Naive thymus-derived CD4-positive, alpha-beta T cell (primary cell): Measurements from ENCODE around the gene DSC2. TPM values are rescaled to one million over a fixed set of nuclear protein-coding genes. Genes with fewer than 3 reads are reported as not detected.

Source experiments
- ATAC-seq: fragments of 150-1000 bp; cut with Tn5 transposase; 2 replicates; pipeline ENCODE4 v1.10.0; 2021; ENCODE audit warnings: mild to moderate bottlenecking, moderate library complexity
- CTCF ChIA-PET: fragments of 350-600 bp; sonication (Branson Sonifier 250); formaldehyde crosslinking; loops from one replicate; lab custom pipeline; 2021; ENCODE audit warnings: antibody characterized with exemption; lab: Charles Lee
- POLR2A ChIA-PET: fragments of 350-600 bp; sonication (Branson Sonifier 250); formaldehyde crosslinking; loops from one replicate; lab custom pipeline; 2021; ENCODE audit warnings: antibody characterized with exemption, inconsistent platforms; lab: Charles Lee
- DNase-seq, 9 donors: peaks; one replicate each; pipeline versions ENCODE4 v3.0.0 to v3.0.0-alpha.2; 2020 to 2022; ENCODE audit warnings: mixed read lengths in 1 of 9
- H3K27ac ChIP-seq: one replicate; pipeline ENCODE4 v1.7.0; 2013; ENCODE audit warnings: mild to moderate bottlenecking, low read depth, low read length, moderate library complexity
- H3K27me3 ChIP-seq, 2 donors: one replicate each; pipeline ENCODE4 v1.7.0; 2013; ENCODE audit warnings: low read length in 2 of 2, mild to moderate bottlenecking in 2 of 2, moderate library complexity in 2 of 2; ENCODE audit not compliant: control insufficient read depth in 2 of 2, insufficient read depth in 2 of 2
- H3K36me3 ChIP-seq, 3 experiments: 1 replicate in 2 of 3; 2 replicates in 1 of 3; pipeline ENCODE4 v1.7.0; 2013; ENCODE audit warnings: low read length in 3 of 3, mild to moderate bottlenecking in 3 of 3, moderate library complexity in 1 of 3; ENCODE audit not compliant: insufficient read depth in 3 of 3, control insufficient read depth in 2 of 3
- H3K4me1 ChIP-seq, 2 donors: one replicate each; pipeline ENCODE4 v1.7.0; 2013; ENCODE audit warnings: low read length in 2 of 2, mild to moderate bottlenecking in 2 of 2, moderate library complexity in 1 of 2; ENCODE audit not compliant: control insufficient read depth in 2 of 2, insufficient read depth in 2 of 2
- H3K4me3 ChIP-seq: 2 replicates; pipeline ENCODE4 v1.7.0; 2013; ENCODE audit warnings: mild to moderate bottlenecking, low read length
- H3K9me3 ChIP-seq, 3 experiments: 1 replicate in 2 of 3; 2 replicates in 1 of 3; pipeline ENCODE4 v1.7.0; 2013; ENCODE audit warnings: low read length in 3 of 3; ENCODE audit not compliant: control insufficient read depth in 2 of 3
- H3K27ac Mint-ChIP-seq, 9 donors: one replicate each; pipeline ENCODE4 v1.8.0; 2020 to 2022; ENCODE audit warnings: mixed read lengths in 9 of 9, mild to moderate bottlenecking in 8 of 9, moderate library complexity in 5 of 9, inconsistent platforms in 2 of 9
- H3K27me3 Mint-ChIP-seq, 5 donors: one replicate each; pipeline ENCODE4 v1.8.0; 2021 to 2022; ENCODE audit warnings: mixed read lengths in 5 of 5, mild to moderate bottlenecking in 1 of 5
- H3K36me3 Mint-ChIP-seq, 5 donors: one replicate each; pipeline ENCODE4 v1.8.0; 2020 to 2022; ENCODE audit warnings: mixed read lengths in 5 of 5, mild to moderate bottlenecking in 3 of 5, inconsistent platforms in 1 of 5
- H3K4me1 Mint-ChIP-seq, 7 donors: one replicate each; pipeline ENCODE4 v1.8.0; 2020 to 2022; ENCODE audit warnings: mixed read lengths in 7 of 7, mild to moderate bottlenecking in 3 of 7, inconsistent platforms in 1 of 7
- H3K4me3 Mint-ChIP-seq, 10 donors: one replicate each; pipeline ENCODE4 v1.8.0; 2020 to 2022; ENCODE audit warnings: mild to moderate bottlenecking in 10 of 10, mixed read lengths in 10 of 10, moderate library complexity in 6 of 10, inconsistent platforms in 2 of 10
- H3K9me3 Mint-ChIP-seq, 11 donors: one replicate each; pipeline ENCODE4 v1.8.0; 2020 to 2022; ENCODE audit warnings: mixed read lengths in 11 of 11, mild to moderate bottlenecking in 4 of 11, inconsistent platforms in 1 of 11, moderate library complexity in 1 of 11
- intact Hi-C, 2 donors: fragments of 100-400 bp; cut with micrococcal nuclease; formaldehyde crosslinking; loops; one replicate each; pipeline ENCODE4 v1.15.1; 2023
- polyA plus RNA-seq, 2 donors: library from polyadenylated mRNA; unstranded; fragments of 300-500 nt; fragmentation: Illumina TruSeq; gene quantifications; one replicate each; pipeline ENCODE4 v1.2.3, GENCODE V29; 2021
- total RNA-seq, 6 experiments: library from RNA in 5 of 6; stranded (reverse) in 5 of 6; gene quantifications; 1 replicate in 5 of 6; 2 replicates in 1 of 6; pipeline ENCODE4 v1.2.3 and lab custom pipeline; 2021 to 2026

Gene DSC2
- total and polyA plus RNA-seq, 7 experiments from 2014 or later, result 0.08 to 0.86 (median 0.42) TPM; not detected in 4

DNA sequence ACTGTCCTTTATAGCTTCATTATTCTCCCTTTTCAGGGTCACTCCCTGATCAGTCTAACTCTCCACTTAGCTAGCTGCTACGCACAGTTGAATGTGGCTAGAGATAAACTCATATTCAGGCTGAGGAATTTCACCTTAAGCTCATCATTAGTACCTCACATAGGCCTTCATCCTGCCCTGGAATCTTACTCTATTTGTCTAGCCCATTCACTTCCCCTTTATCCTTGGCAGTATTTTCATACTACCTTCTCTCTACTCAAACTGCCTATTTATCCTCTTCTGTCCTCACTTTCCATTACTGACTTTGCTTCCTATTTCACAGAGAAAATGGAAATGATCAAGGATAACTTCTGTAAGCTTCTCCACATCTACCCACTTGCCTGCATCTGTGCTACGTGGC is 10.6 kb upstream of the DSC2 start:
- H3K36me3 Mint-ChIP-seq, result no peaks in the 10 kb centered on the region
- POLR2A ChIA-PET, result no interaction called here
- peaks cover 0 to 14% (median 3%) of the 10 kb centered on the region in 11 donors for H3K9me3 Mint-ChIP-seq
- Histone ChIP-seq H3K27ac (no peak overlapping the region), H3K4me3 (no peak overlapping the region), H3K27me3 (no peaks in the 10 kb centered on the region), H3K4me1 (no peaks in the 10 kb centered on the region), H3K36me3 (no peaks in the 10 kb centered on the region), H3K9me3 (no peaks in the 10 kb centered on the region)
- peaks cover 0 to 5% (median 0%) of the 10 kb centered on the region in 5 donors for H3K27me3 Mint-ChIP-seq
- H3K4me3 Mint-ChIP-seq, result no peak overlapping the region
- CTCF ChIA-PET, result no interaction called here
- DNase-seq (no peak), ATAC-seq (no peak)
- no peaks in the 10 kb centered on the region for H3K4me1 Mint-ChIP-seq
- intact Hi-C loops, result no loop called here
- no peak overlapping the region for H3K27ac Mint-ChIP-seq

DNA sequence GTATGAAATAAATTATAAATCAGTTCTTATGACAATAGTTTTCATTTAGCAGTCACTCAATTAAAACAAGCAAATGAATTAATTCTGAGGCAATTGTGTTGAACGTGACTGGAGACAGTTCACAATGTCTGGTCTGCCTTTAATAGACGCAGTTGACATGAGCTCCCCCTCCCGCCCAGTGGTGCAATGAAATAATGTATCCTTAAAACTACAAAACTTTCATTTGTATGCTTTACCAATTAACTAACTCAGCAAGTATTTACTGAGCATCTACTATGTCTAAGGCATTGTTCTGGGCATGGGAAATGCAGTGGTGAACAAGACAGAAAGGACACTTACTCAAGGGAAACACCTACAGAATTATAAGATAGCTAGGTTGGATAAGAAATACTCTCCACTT is 3.5 kb upstream of the DSC2 start:
- Histone ChIP-seq H3K4me1 (no peaks in the 10 kb centered on the region), H3K27me3 (peaks cover 0 to 4% of the 10 kb centered on the region in 2 donors), H3K27ac (no peak overlapping the region), H3K36me3 (no peaks in the 10 kb centered on the region), H3K4me3 (no peak overlapping the region), H3K9me3 (no peaks in the 10 kb centered on the region)
- ATAC-seq, result no peak
- no peak overlapping the region for H3K27ac Mint-ChIP-seq
- H3K4me1 Mint-ChIP-seq, result no peaks in the 10 kb centered on the region
- intact Hi-C loops, result no loop called here
- ChIA-PET POLR2A (no interaction called here), CTCF (interaction anchor here (0.7 kb wide), 1 partner anchor 413 kb away, joined by 3 read pairs; no protein-coding TSS in a partner anchor)
- no peaks in the 10 kb centered on the region for H3K36me3 Mint-ChIP-seq
- H3K9me3 Mint-ChIP-seq, result peaks cover 0 to 6% (median 0%) of the 10 kb centered on the region in 11 donors
- no peak for DNase-seq
- no peak overlapping the region for H3K4me3 Mint-ChIP-seq
- peaks cover 9 to 23% (median 19%) of the 10 kb centered on the region in 5 donors for H3K27me3 Mint-ChIP-seq

DNA sequence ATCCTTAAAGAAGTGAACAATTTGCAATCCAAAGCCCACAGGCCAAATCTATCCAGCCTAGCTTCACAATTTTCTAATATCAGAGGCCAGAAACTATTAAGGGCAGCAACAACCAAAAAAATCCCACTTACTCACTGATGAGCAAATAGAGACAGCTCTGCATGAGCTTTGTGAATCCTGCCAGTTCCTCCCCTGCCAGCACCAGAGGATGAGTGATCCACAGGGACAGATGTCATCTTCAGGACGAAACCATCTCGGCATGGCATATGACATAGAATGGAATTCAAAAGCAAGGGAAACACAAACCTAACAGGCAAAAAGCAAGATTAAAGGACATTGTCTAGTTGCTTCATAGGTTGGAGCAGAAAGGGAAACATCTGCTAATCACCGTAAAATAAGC is 2.2 kb upstream of the DSC2 start:
- H3K4me1 Mint-ChIP-seq, result no peaks in the 10 kb centered on the region
- CTCF ChIA-PET, result no interaction called here
- Histone ChIP-seq H3K36me3 (no peaks in the 10 kb centered on the region), H3K9me3 (no peaks in the 10 kb centered on the region), H3K27ac (no peak overlapping the region), H3K4me1 (no peaks in the 10 kb centered on the region), H3K27me3 (peaks cover 0 to 6% of the 10 kb centered on the region in 2 donors), H3K4me3 (no peak overlapping the region)
- H3K9me3 Mint-ChIP-seq, result peaks cover 0 to 16% (median 1%) of the 10 kb centered on the region in 11 donors
- no peak overlapping the region for H3K4me3 Mint-ChIP-seq
- H3K27me3 Mint-ChIP-seq, result peaks cover 19 to 35% (median 31%) of the 10 kb centered on the region in 5 donors
- ATAC-seq, result no peak
- H3K27ac Mint-ChIP-seq, result no peak overlapping the region
- no peak for DNase-seq
- intact Hi-C loops, result no loop called here
- POLR2A ChIA-PET, result no interaction called here
- peaks cover 0 to under 1% (median 0%) of the 10 kb centered on the region in 5 donors for H3K36me3 Mint-ChIP-seq

DNA sequence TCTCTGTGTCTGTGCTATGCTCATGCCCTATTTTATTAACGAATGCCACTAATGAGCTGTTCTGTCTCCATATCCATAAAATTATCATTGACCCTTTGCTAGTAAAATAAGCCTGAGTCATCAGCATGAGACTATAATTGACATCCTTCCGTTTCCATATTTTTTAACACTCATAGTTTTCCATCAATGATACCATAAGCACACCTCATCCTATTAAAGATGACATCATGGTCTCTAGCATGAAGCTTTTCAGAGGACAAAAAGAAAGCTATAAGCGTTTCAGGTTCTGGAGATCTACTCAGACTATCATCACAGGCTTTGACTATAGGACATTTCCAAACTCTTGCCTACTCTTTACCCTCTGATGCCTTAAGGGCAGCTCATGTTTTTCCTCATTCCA is 1.2 kb upstream of the DSC2 start:
- Histone ChIP-seq H3K27ac (no peak overlapping the region), H3K36me3 (no peaks in the 10 kb centered on the region), H3K9me3 (no peaks in the 10 kb centered on the region), H3K27me3 (peaks cover 0 to 6% of the 10 kb centered on the region in 2 donors), H3K4me1 (no peaks in the 10 kb centered on the region), H3K4me3 (no peak overlapping the region)
- ChIA-PET CTCF (no interaction called here), POLR2A (no interaction called here)
- Mint-ChIP-seq H3K36me3 (peaks cover 0 to 7% (median 0%) of the 10 kb centered on the region in 5 donors), H3K27me3 (peaks cover 26 to 41% (median 37%) of the 10 kb centered on the region in 5 donors), H3K27ac (no peak overlapping the region), H3K4me3 (no peak overlapping the region), H3K4me1 (no peaks in the 10 kb centered on the region), H3K9me3 (peaks cover 0 to 23% (median 2%) of the 10 kb centered on the region in 11 donors)
- ATAC-seq (no peak), DNase-seq (no peak)
- intact Hi-C loops, result no loop called here

DNA sequence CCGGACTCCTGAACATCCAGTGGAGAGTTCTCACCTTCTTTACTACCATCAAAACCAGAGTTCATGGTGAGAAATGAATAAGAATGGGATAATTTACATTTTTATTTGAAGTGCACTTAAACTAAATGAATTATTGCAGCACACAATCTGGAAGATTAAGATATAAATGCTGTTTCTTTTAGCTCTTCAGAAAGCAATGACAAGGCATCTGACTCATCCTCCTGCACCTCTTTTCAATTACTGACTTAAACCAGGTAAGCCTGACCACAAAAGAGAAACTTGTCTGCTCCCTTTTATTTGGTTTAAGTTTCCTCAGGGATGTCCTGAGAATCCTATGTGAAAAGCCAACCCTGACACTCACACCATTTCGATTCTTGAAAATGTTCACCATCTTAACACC is 720 bp upstream of the DSC2 start:
- ChIA-PET CTCF (no interaction called here), POLR2A (no interaction called here)
- H3K9me3 ChIP-seq, result no peaks in the 10 kb centered on the region
- Mint-ChIP-seq H3K27ac (no peak overlapping the region), H3K4me1 (no peaks in the 10 kb centered on the region), H3K36me3 (peaks cover 0 to 7% (median 0%) of the 10 kb centered on the region in 5 donors), H3K9me3 (peaks cover 0 to 23% (median 2%) of the 10 kb centered on the region in 11 donors), H3K4me3 (no peak overlapping the region), H3K27me3 (peaks cover 26 to 41% (median 37%) of the 10 kb centered on the region in 5 donors)
- DNase-seq (no peak), ATAC-seq (no peak)
- peaks cover 0 to 6% of the 10 kb centered on the region in 2 donors for H3K27me3 ChIP-seq
- H3K4me1 ChIP-seq, result no peaks in the 10 kb centered on the region
- no peak overlapping the region for H3K27ac ChIP-seq
- H3K4me3 ChIP-seq, result no peak overlapping the region
- H3K36me3 ChIP-seq, result no peaks in the 10 kb centered on the region
- intact Hi-C loops, result no loop called here

DNA sequence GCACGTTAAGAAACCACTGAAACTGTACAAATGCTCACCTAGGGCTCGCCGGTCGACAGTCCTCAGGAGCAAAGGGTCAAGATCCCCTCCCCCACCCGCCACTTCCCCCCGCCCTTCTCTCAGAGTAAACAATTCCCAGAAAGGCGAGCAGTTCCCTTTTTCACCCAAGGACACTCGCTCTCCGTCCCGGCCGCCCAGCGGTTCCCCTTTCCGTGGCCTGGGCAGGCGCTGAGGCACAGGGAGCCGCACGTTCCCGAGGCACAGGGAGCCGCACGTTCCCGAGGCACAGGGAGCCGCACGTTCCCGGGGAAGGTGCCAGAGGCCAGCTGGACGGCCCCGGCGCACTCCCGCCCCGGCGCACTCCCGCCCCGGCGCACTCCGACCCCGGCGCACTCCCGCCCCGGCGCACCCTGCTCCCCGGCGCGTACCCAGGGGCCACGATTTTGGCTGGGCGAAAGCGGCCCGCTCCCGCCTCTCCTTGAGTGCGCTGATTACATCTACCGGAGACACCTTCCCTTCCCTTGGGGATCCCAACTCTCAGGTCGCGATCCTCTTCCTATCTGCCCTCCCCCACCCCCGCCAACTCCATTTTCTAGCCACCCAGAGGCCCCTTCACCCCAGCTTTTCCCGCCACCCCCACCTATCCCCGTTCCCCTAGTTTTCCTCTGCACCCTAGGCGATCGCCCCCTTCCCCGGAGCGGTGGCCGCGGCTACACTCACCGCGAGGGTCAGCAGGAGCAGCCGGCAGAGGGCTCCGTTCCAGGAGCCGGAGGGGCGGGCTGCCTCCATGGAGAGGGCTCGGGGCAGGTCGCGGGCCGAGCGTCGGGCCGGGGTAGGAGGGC is 817 bp downstream of the DSC2 start:
- Histone ChIP-seq H3K4me3 (no peak overlapping the region), H3K36me3 (no peaks in the 10 kb centered on the region), H3K27ac (no peak overlapping the region), H3K27me3 (peaks cover 0 to 6% of the 10 kb centered on the region in 2 donors), H3K4me1 (no peaks in the 10 kb centered on the region), H3K9me3 (no peaks in the 10 kb centered on the region)
- intact Hi-C loops, result no loop called here
- ATAC-seq, result peak; percentile 49
- ChIA-PET POLR2A (no interaction called here), CTCF (no interaction called here)
- Mint-ChIP-seq H3K27ac (no peak overlapping the region), H3K27me3 (peaks cover 26 to 41% (median 37%) of the 10 kb centered on the region in 5 donors), H3K36me3 (peaks cover 0 to 7% (median 0%) of the 10 kb centered on the region in 5 donors), H3K4me3 (peak overlapping the region in 9 of 10 donors; percentile 36 to 84 (median 49)), H3K4me1 (no peaks in the 10 kb centered on the region), H3K9me3 (peaks cover 0 to 23% (median 3%) of the 10 kb centered on the region in 11 donors)
- no peak for DNase-seq
